Measurements from ENCODE around the gene LRIG3. TPM values are rescaled to one million over a fixed set of nuclear protein-coding genes. Genes with fewer than 3 reads are reported as not detected.
A peak's percentile ranks its signal among the peaks of the same experiment; 100 is the strongest.

The LRIG3 gene
- total RNA-seq, 4 donors from 2014 or later, result 42.4 to 56.5 (median 50.4) TPM

DNA sequence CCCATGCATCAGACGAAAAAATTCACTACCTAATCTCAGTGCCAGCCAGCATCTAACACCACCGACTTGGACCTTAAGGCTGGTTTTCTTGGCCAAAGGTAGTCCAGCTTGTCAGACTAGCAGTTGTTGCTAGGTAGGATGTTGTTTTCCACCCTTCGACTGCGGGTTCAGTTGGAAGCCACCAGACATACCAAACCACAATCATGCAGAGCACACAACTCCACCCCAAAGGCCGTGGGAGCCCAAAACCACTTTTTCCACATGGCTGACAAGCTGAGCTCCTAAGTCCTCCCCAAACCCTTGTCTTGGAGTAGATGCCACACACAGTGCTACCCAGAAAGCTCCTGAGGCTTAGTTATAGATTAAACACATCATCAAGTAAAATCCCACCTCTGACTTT lies 46.8 kb downstream of the LRIG3 start:
- 83% methylated on average over 5 of the region's 5 CpGs for WGBS
- Histone ChIP-seq H3K9me3 (no peaks in the 10 kb centered on the region), H3K4me1 (peaks cover 0 to 23% (median 12%) of the 10 kb centered on the region in 4 donors), H3K4me3 (no peak overlapping the region), H3K36me3 (peaks cover 46 to 69% (median 62%) of the 10 kb centered on the region in 4 donors), H3K27me3 (no peaks in the 10 kb centered on the region), H3K27ac (replicated peaks in 1 of 4) (no peak overlapping the region)
- intact Hi-C loops (cut with DNase I), result no loop called here
- TF ChIP-seq EP300 (IDR thresholded peaks at IDR 0.05), result no peak
- no peak for TF ChIP-seq POLR2AphosphoS5 (IDR thresholded peaks at IDR 0.05)
- TF ChIP-seq POLR2A (IDR thresholded peaks at IDR 0.05; ENCODE audit: low read depth), result no peak
- TF ChIP-seq, protein P1, sequence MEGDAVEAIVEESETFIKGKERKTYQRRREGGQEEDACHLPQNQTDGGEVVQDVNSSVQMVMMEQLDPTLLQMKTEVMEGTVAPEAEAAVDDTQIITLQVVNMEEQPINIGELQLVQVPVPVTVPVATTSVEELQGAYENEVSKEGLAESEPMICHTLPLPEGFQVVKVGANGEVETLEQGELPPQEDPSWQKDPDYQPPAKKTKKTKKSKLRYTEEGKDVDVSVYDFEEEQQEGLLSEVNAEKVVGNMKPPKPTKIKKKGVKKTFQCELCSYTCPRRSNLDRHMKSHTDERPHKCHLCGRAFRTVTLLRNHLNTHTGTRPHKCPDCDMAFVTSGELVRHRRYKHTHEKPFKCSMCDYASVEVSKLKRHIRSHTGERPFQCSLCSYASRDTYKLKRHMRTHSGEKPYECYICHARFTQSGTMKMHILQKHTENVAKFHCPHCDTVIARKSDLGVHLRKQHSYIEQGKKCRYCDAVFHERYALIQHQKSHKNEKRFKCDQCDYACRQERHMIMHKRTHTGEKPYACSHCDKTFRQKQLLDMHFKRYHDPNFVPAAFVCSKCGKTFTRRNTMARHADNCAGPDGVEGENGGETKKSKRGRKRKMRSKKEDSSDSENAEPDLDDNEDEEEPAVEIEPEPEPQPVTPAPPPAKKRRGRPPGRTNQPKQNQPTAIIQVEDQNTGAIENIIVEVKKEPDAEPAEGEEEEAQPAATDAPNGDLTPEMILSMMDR (IDR thresholded peaks at IDR 0.05), result no peak
- DNase-seq (ENCODE audit: extremely low spot score), result no peak

DNA sequence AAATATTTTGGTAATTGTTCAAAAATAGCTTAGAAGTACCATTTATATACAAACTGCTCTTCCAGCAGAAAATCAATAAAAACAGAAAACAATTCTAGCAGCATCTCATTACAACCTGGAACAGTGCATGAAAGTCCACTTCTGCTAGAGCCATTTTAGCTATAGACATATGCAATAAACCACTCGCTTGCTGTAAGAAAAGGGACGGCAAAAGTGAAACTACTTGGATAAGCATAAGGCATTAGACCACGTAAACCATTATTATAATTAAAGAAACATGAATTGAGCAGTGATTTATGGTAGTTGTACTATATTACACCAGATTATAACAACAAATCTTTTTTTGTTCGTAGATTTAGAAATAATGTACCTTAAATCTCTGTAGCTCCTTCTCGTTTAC lies 48.7 kb downstream of the LRIG3 start:
- WGBS, result 61% methylated on average over 5 of the region's 5 CpGs
- Histone ChIP-seq H3K9me3 (no peaks in the 10 kb centered on the region), H3K4me1 (peaks cover 0 to 31% (median 15%) of the 10 kb centered on the region in 4 donors), H3K27me3 (no peaks in the 10 kb centered on the region), H3K36me3 (peaks cover 27 to 50% (median 43%) of the 10 kb centered on the region in 4 donors), H3K4me3 (peak overlapping the region in 3 of 4 donors; percentile 6 to 33 (median 12)), H3K27ac (replicated peaks in 1 of 4) (peak overlapping the region in 1 of 4 donors; percentile 32)
- intact Hi-C loops (cut with DNase I), result no loop called here
- TF ChIP-seq, protein P1 (IDR thresholded peaks at IDR 0.05), result no peak
- DNase-seq (ENCODE audit: extremely low spot score), result no peak

DNA sequence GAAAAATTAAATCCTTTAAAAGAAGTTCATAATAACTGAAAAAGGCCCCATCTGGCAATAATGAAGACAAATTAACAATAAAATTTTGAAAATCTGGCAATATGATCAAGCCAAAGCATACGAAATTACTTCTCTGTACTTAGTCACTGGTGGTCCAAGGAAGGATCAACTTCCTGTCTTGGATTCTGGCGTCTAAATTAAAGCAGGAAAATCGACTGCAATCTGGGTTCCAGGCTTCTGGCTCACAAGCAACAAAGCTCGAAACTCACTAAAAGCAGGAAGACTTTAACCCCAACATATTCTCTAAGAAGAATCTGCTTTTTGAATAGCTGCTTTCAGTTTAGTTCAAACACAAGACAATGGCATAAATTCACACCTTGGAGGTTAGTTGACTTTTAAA lies 49.7 kb downstream of the LRIG3 start:
- peak overlapping the region in 2 of 4 donors; percentile 6 to 15 for H3K27ac ChIP-seq (replicated peaks in 1 of 4)
- intact Hi-C loops (cut with DNase I), result no loop called here
- peaks cover 23 to 47% (median 37%) of the 10 kb centered on the region in 4 donors for H3K36me3 ChIP-seq
- H3K4me1 ChIP-seq, result peaks cover 0 to 31% (median 15%) of the 10 kb centered on the region in 4 donors
- H3K4me3 ChIP-seq, result no peak overlapping the region
- H3K27me3 ChIP-seq, result no peaks in the 10 kb centered on the region
- no peak for DNase-seq (ENCODE audit: extremely low spot score)
- WGBS, result 48% methylated on average over 4 of the region's 4 CpGs
- H3K9me3 ChIP-seq, result no peaks in the 10 kb centered on the region
- TF ChIP-seq POLR2A (IDR thresholded peaks at IDR 0.05; ENCODE audit: low read depth) (no peak), POLR2AphosphoS5 (IDR thresholded peaks at IDR 0.05) (no peak), EP300 (IDR thresholded peaks at IDR 0.05) (no peak)
- TF ChIP-seq, protein P1 (IDR thresholded peaks at IDR 0.05), result no peak

DNA sequence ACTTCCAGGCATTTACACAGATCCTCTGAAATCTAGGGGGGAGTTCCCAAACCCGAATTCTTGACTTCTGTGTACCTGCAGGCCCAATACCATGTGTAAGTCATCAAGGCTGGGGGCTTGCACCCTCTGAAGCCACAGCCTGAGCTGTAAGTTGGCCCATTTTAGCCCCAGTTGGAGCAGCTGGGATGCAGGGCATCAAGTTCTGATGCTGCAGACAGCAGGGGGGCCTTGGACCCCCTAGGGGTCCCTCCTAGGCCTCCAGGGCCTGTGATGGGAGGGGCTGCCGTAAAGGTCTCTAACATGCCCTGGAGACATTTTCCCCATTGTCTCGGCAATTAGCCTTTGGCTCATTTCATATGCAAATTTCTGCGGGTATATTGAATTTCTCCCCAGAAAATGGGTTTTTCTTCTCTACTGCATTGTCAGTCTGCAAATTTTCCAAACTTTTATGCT lies 59.5 kb downstream of the LRIG3 start:
- Histone ChIP-seq H3K9me3 (no peaks in the 10 kb centered on the region), H3K27me3 (no peaks in the 10 kb centered on the region), H3K4me1 (no peaks in the 10 kb centered on the region), H3K27ac (replicated peaks in 1 of 4) (no peak overlapping the region), H3K36me3 (peaks cover 0 to under 1% (median under 1%) of the 10 kb centered on the region in 4 donors), H3K4me3 (no peak overlapping the region)
- 64% methylated on average over 4 of the region's 4 CpGs for WGBS
- intact Hi-C loops (cut with DNase I), result no loop called here
- DNase-seq (ENCODE audit: extremely low spot score), result no peak
- no peak for TF ChIP-seq POLR2AphosphoS5 (IDR thresholded peaks at IDR 0.05)
- TF ChIP-seq, protein P1 (IDR thresholded peaks at IDR 0.05), result no peak
- TF ChIP-seq EP300 (IDR thresholded peaks at IDR 0.05), result no peak
- TF ChIP-seq POLR2A (IDR thresholded peaks at IDR 0.05; ENCODE audit: low read depth), result no peak
